AG10803 (cell line): Measurements from ENCODE around the gene SGK1.
"Not testable (repeated sequence)": the region's sequence is repeated elsewhere in the genome, so short reads cannot be mapped to it uniquely, and the experiment has no call there.

Source experiments
- DNase-seq: peaks from one replicate; pipeline ENCODE4 v3.0.0; 2010; ENCODE audit warnings: low read depth
- H3K4me3 ChIP-seq: 2 replicates; pipeline ENCODE4 v1.5.1; 2011; ENCODE audit warnings: mild to moderate bottlenecking, low read length, control low read depth
- TF ChIP-seq, protein P1 (sequence below): conservative IDR thresholded peaks from 2 replicates; pipeline ENCODE4 v1.5.1; 2011; ENCODE audit warnings: mild to moderate bottlenecking, low read length, control low read depth, inconsistent platforms

Gene SGK1

DNA sequence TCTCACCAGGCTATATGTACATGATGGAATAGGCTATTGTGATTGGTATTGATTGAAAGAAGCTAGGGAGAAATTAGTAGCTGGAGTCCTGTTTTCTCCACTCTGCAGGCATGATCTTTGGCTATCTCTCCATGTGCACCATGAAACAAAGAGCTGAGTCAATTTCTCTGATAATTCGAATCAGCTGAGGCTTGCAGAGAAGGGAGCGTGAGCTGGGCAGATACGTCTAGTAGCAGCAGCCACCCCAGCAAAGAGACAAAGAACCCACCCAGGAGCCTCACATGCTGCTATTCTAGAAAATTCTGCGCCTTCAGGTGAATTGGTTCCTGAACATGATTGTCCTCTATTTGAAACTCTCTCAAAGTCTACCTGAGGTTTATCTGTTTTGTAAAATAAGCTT lies 6.9 kb upstream of the SGK1 start:
- DNase-seq = no peak
- no peak overlapping the region for H3K4me3 ChIP-seq
- TF ChIP-seq, protein P1, sequence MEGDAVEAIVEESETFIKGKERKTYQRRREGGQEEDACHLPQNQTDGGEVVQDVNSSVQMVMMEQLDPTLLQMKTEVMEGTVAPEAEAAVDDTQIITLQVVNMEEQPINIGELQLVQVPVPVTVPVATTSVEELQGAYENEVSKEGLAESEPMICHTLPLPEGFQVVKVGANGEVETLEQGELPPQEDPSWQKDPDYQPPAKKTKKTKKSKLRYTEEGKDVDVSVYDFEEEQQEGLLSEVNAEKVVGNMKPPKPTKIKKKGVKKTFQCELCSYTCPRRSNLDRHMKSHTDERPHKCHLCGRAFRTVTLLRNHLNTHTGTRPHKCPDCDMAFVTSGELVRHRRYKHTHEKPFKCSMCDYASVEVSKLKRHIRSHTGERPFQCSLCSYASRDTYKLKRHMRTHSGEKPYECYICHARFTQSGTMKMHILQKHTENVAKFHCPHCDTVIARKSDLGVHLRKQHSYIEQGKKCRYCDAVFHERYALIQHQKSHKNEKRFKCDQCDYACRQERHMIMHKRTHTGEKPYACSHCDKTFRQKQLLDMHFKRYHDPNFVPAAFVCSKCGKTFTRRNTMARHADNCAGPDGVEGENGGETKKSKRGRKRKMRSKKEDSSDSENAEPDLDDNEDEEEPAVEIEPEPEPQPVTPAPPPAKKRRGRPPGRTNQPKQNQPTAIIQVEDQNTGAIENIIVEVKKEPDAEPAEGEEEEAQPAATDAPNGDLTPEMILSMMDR = no peak

DNA sequence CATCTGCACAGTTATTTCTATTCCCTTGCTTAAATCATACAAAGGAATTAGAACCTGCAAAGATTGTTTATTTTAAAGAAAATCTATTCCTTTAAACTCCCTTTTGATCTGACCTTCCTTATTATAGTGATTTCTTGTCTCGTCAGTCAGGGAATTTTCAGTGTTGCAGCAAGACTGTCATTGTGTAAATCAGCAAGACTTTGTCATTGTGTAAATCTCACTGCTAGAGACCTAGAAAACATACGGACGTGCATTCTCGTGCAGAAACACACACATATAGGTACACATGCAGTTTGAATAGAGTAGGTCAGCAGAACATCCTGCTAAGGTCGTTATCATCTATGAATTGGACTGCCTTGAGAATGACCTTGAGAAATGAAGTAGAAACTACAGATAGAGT lies 6.2 kb upstream of the SGK1 start:
- TF ChIP-seq, protein P1 = no peak
- no peak overlapping the region for H3K4me3 ChIP-seq
- DNase-seq = no peak

DNA sequence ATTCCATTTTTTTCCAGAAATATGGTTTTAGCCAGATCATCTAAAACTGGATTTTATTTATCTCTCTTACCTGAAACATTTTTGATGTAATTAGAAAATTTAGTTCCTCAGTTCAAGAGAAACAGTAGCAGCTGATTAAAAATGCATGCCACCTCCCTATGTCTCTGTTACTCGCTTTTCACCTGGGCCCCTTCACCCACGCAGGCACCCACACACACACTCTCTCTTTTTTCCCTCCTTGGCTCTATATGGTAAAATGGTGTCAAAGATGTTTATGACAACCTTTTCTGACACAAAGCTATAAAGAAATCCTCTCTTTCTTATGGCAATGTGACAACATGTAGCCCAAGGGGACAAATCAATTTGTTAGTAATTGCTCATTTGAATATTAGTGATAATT lies 5.8 kb upstream of the SGK1 start:
- no peak for DNase-seq

DNA sequence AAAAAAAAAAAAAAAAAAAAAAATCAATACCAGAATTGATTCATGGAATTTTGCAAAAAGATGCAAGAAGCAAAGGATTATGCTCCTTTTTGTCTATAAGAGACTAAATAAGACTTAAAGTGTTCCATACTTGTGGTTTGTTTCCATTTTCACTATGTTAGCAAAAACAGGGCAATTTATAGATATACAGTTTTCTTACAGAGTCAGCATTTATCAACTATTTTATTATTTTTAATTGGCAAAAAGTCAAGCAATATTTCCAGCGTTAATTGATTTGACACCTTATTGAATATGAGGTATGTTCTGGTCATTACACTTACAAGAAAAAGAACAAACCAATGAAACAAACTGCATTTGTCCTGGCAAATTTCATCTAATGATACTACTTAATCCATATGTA lies 5.4 kb upstream of the SGK1 start:
- TF ChIP-seq, protein P1 = no peak
- H3K4me3 ChIP-seq = no peak overlapping the region
- no peak for DNase-seq

More for the DNA sequence above, 5.8 kb upstream of the SGK1 start:
- H3K4me3 ChIP-seq = no peak overlapping the region
- TF ChIP-seq, protein P1 = no peak

DNA sequence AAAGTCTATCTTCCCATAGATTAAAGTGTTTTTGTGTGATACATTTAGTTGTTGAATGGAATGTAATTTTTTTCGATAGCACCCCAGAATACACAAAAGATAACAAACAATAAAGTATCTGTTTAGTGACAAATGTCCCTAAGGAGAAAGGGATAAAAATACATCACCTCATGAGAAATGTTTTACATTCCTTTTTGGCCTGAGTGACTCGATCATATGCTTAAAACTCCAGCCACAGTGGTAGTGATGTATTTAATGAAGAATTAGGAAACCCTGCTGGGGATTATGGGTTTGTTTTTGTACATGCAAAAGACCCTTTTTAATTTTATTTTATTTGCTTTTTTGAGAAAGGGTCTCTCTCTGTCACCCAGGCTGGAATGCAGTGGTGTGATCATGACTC lies 4.3 kb upstream of the SGK1 start:
- H3K4me3 ChIP-seq = no peak overlapping the region
- DNase-seq = no peak
- TF ChIP-seq, protein P1 = no peak

DNA sequence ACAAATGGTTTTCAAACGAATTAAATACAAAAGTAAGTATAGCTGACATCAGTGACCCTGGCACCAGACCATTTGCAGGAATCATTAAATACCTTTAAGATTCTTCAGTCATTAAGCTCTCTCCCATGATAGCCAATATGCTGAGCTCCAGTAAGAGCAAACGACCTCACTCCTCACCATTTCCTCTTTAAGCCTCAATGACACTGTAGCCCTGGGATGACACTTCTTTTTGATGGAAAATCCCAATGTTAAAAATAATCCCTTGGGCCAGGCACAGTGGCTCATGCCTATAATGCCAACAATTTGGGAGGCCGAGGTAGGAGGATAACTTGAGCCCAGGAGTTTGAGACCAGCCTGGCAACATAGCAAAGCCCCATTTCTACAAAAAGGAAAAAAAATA lies 3.3 kb upstream of the SGK1 start:
- no peak for DNase-seq
- H3K4me3 ChIP-seq = no peak overlapping the region
- TF ChIP-seq, protein P1 = no peak

DNA sequence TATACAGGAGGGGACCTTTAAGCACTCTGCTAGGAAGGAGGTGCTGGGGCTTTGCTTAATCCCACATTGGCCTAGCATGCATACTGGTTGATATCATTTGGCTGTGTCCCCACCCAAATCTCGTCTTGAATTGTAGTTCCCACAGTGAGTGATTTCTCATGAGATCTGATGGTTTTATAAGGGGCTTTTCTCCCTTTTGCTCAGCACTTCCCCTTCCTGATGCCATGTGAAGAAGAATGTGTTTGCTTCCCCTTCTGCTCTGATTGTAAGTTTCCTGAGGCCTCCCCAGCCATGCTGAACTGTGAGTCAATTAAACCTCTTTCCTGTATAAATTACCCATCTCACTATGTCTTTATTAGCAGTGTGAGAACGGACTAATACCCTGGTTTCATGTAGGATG lies 1.8 kb upstream of the SGK1 start:
- not testable (repeated sequence) for DNase-seq, H3K4me3 ChIP-seq

DNA sequence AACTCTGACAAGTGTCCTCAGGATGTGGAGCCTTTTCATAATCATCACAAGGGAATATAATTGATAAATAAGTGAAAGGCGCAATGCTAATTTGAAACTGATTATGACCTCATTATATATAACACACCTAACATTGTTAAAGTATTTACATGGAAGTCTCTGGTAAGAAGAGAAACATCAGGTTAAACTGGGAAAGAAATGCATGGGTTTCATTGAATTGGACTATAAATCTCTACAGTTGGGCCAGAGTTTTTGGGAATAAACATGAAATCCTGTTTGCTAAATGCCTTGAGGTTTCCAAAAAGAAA lies 1.0 kb upstream of the SGK1 start:
- DNase-seq = no peak
- no peak overlapping the region for H3K4me3 ChIP-seq
- TF ChIP-seq, protein P1 = no peak
